ENCODE data around the gene RAB31. TPM values are rescaled to one million over a fixed set of nuclear protein-coding genes. Genes with fewer than 3 reads are reported as not detected.

Gene RAB31
- total and polyA plus RNA-seq, 5 experiments from 2014 or later, result 0.74 to 2.2 (median 1.3) TPM

GRCh38 chr18:9682572-9682971 lies 25.5 kb upstream of the RAB31 start:
- DNase-seq (no peak), ATAC-seq (no peak)
- H3K9me3 Mint-ChIP-seq, result peaks cover 0 to 2% (median 0%) of the 10 kb centered on the region in 9 donors
- H3K27ac Mint-ChIP-seq, result no peak overlapping the region
- peaks cover 0 to 8% (median 5%) of the 10 kb centered on the region in 4 donors for H3K4me1 Mint-ChIP-seq
- POLR2A ChIA-PET, result no interaction called here
- H3K27me3 Mint-ChIP-seq, result peaks cover 0 to 5% (median 2%) of the 10 kb centered on the region in 5 donors
- no peak overlapping the region for H3K4me3 Mint-ChIP-seq
- no peaks in the 10 kb centered on the region for H3K36me3 Mint-ChIP-seq

- DNase-seq (no peak), ATAC-seq (no peak)
- H3K36me3 Mint-ChIP-seq, result no peaks in the 10 kb centered on the region
- no peaks in the 10 kb centered on the region for H3K9me3 Mint-ChIP-seq
- H3K4me1 Mint-ChIP-seq, result peaks cover 0 to 8% (median 5%) of the 10 kb centered on the region in 4 donors
- POLR2A ChIA-PET, result no interaction called here
- no peak overlapping the region for H3K4me3 Mint-ChIP-seq
- peaks cover 0 to 5% (median 2%) of the 10 kb centered on the region in 5 donors for H3K27me3 Mint-ChIP-seq
- H3K27ac Mint-ChIP-seq, result no peak overlapping the region
Observed at GRCh38 chr18:9683418-9684396, 24.4 kb upstream of the RAB31 start.

- H3K9me3 Mint-ChIP-seq, result no peaks in the 10 kb centered on the region
- H3K27ac Mint-ChIP-seq, result no peak overlapping the region
- H3K4me1 Mint-ChIP-seq, result peaks cover 0 to 8% (median 5%) of the 10 kb centered on the region in 4 donors
- ATAC-seq (no peak), DNase-seq (no peak)
- no peak overlapping the region for H3K4me3 Mint-ChIP-seq
- H3K36me3 Mint-ChIP-seq, result no peaks in the 10 kb centered on the region
- POLR2A ChIA-PET, result no interaction called here
- H3K27me3 Mint-ChIP-seq, result peaks cover 0 to 5% (median 2%) of the 10 kb centered on the region in 5 donors
Observed at GRCh38 chr18:9684881-9685614, 23.1 kb upstream of the RAB31 start.

- Mint-ChIP-seq H3K9me3 (no peaks in the 10 kb centered on the region), H3K4me1 (peaks cover 0 to 8% (median 5%) of the 10 kb centered on the region in 4 donors), H3K27ac (no peak overlapping the region), H3K36me3 (no peaks in the 10 kb centered on the region), H3K4me3 (no peak overlapping the region), H3K27me3 (peaks cover 0 to 5% (median 3%) of the 10 kb centered on the region in 5 donors)
- ATAC-seq (no peak), DNase-seq (no peak)
- POLR2A ChIA-PET, result no interaction called here
Observed at GRCh38 chr18:9685615-9685890, 22.5 kb upstream of the RAB31 start.

GRCh38 chr18:9688036-9688741 lies 19.9 kb upstream of the RAB31 start:
- Mint-ChIP-seq H3K9me3 (no peaks in the 10 kb centered on the region), H3K4me1 (peaks cover 0 to 8% (median 5%) of the 10 kb centered on the region in 4 donors), H3K4me3 (no peak overlapping the region), H3K27me3 (peaks cover 0 to 5% (median 2%) of the 10 kb centered on the region in 5 donors), H3K27ac (no peak overlapping the region), H3K36me3 (no peaks in the 10 kb centered on the region)
- DNase-seq (no peak), ATAC-seq (no peak)
- POLR2A ChIA-PET, result no interaction called here

- DNase-seq (no peak), ATAC-seq (no peak)
- H3K27me3 Mint-ChIP-seq, result peaks cover 0 to 5% (median 2%) of the 10 kb centered on the region in 5 donors
- H3K4me3 Mint-ChIP-seq, result no peak overlapping the region
- no peaks in the 10 kb centered on the region for H3K36me3 Mint-ChIP-seq
- H3K9me3 Mint-ChIP-seq, result no peaks in the 10 kb centered on the region
- POLR2A ChIA-PET, result no interaction called here
- no peak overlapping the region for H3K27ac Mint-ChIP-seq
- H3K4me1 Mint-ChIP-seq, result peaks cover 0 to 8% (median 5%) of the 10 kb centered on the region in 4 donors
Observed at GRCh38 chr18:9689253-9689652, 18.8 kb upstream of the RAB31 start.

- peaks cover 0 to 8% (median 0%) of the 10 kb centered on the region in 4 donors for H3K4me1 Mint-ChIP-seq
- no peak overlapping the region for H3K4me3 Mint-ChIP-seq
- POLR2A ChIA-PET, result no interaction called here
- peaks cover 0 to 5% (median 2%) of the 10 kb centered on the region in 5 donors for H3K27me3 Mint-ChIP-seq
- DNase-seq, result no peak
- no peak overlapping the region for H3K27ac Mint-ChIP-seq
- no peaks in the 10 kb centered on the region for H3K36me3 Mint-ChIP-seq
- no peaks in the 10 kb centered on the region for H3K9me3 Mint-ChIP-seq
- no peak for ATAC-seq
Observed at GRCh38 chr18:9690418-9691188, 17.5 kb upstream of the RAB31 start.

GRCh38 chr18:9691235-9691634 lies 16.9 kb upstream of the RAB31 start:
- no peak overlapping the region for H3K27ac Mint-ChIP-seq
- no peak for ATAC-seq
- H3K27me3 Mint-ChIP-seq, result peaks cover 0 to 5% (median 2%) of the 10 kb centered on the region in 5 donors
- DNase-seq, result no peak
- no peaks in the 10 kb centered on the region for H3K9me3 Mint-ChIP-seq
- no peaks in the 10 kb centered on the region for H3K36me3 Mint-ChIP-seq
- POLR2A ChIA-PET, result no interaction called here
- no peak overlapping the region for H3K4me3 Mint-ChIP-seq
- H3K4me1 Mint-ChIP-seq, result peaks cover 0 to 14% (median 0%) of the 10 kb centered on the region in 4 donors

- Mint-ChIP-seq H3K4me3 (no peak overlapping the region), H3K27ac (no peak overlapping the region), H3K9me3 (no peaks in the 10 kb centered on the region), H3K36me3 (no peaks in the 10 kb centered on the region), H3K27me3 (peaks cover 0 to 5% (median 3%) of the 10 kb centered on the region in 5 donors), H3K4me1 (peaks cover 0 to 17% (median 0%) of the 10 kb centered on the region in 4 donors)
- no peak for ATAC-seq
- no peak for DNase-seq
- POLR2A ChIA-PET, result no interaction called here
Observed at GRCh38 chr18:9694174-9694573, 13.9 kb upstream of the RAB31 start.

- Mint-ChIP-seq H3K27ac (no peak overlapping the region), H3K9me3 (no peaks in the 10 kb centered on the region), H3K36me3 (no peaks in the 10 kb centered on the region), H3K27me3 (peaks cover 0 to 5% (median 3%) of the 10 kb centered on the region in 5 donors), H3K4me3 (no peak overlapping the region), H3K4me1 (peaks cover 0 to 17% (median 0%) of the 10 kb centered on the region in 4 donors)
- ATAC-seq, result no peak
- no peak for DNase-seq
- POLR2A ChIA-PET, result no interaction called here
Observed at GRCh38 chr18:9694952-9695495, 13.1 kb upstream of the RAB31 start.

- POLR2A ChIA-PET, result no interaction called here
- DNase-seq, result no peak
- H3K27me3 Mint-ChIP-seq, result peaks cover 0 to 5% (median 3%) of the 10 kb centered on the region in 5 donors
- H3K9me3 Mint-ChIP-seq, result no peaks in the 10 kb centered on the region
- peaks cover 0 to 18% (median 0%) of the 10 kb centered on the region in 4 donors for H3K4me1 Mint-ChIP-seq
- no peak overlapping the region for H3K4me3 Mint-ChIP-seq
- no peaks in the 10 kb centered on the region for H3K36me3 Mint-ChIP-seq
- H3K27ac Mint-ChIP-seq, result no peak overlapping the region
- ATAC-seq, result no peak
Observed at GRCh38 chr18:9695605-9696004, 12.5 kb upstream of the RAB31 start.

GRCh38 chr18:9696112-9696511 lies 12.0 kb upstream of the RAB31 start:
- H3K36me3 Mint-ChIP-seq, result no peaks in the 10 kb centered on the region
- no peaks in the 10 kb centered on the region for H3K9me3 Mint-ChIP-seq
- no peak overlapping the region for H3K4me3 Mint-ChIP-seq
- no peak overlapping the region for H3K27ac Mint-ChIP-seq
- H3K4me1 Mint-ChIP-seq, result peaks cover 0 to 18% (median 0%) of the 10 kb centered on the region in 4 donors
- no peak for DNase-seq
- POLR2A ChIA-PET, result no interaction called here
- no peak for ATAC-seq
- H3K27me3 Mint-ChIP-seq, result peaks cover 0 to 5% (median 3%) of the 10 kb centered on the region in 5 donors
